ENCODE results near the gene CCDC157.
A peak's percentile ranks its signal among the peaks of the same experiment; 100 is the strongest.

GRCh38 chr22:30310881-30311771, 45.7 kb upstream of the CCDC157 start:
- TF ChIP-seq CTCF (IDR thresholded peaks at IDR 0.05) (no peak), POLR2A (IDR thresholded peaks at IDR 0.05) (peak in 1 of 2 donors; percentile 40)
